NCI-H1930 (cell line): ENCODE results near the gene TMEM116.
"Not testable (repeated sequence)": the region's sequence is repeated elsewhere in the genome, so short reads cannot be mapped to it uniquely, and the experiment has no call there.

ENCODE experiments used
- DNase-seq, 2 experiments: peaks; one replicate each; lab custom pipeline; 2025; lab: John Stamatoyannopoulos, UW

Gene TMEM116

DNA sequence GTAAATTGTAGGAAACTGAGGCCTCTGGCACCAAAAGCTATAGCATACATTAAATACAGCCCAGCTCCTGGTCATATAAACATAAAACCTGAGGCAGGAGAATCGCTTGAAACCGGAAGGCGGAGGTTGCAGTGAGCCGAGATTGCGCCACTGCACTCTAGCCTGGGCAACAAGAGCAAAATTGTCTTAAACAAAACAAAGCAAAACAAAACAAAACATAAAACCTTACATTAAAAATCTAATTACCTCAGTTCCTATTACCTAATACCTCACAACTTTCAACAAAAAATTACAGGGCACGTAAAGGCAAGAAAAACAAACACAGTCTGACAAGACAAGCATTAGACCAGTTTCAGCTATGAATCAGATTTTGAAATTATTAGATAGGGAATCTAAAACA, 36.7 kb downstream of the TMEM116 start:
- no peak for DNase-seq

DNA sequence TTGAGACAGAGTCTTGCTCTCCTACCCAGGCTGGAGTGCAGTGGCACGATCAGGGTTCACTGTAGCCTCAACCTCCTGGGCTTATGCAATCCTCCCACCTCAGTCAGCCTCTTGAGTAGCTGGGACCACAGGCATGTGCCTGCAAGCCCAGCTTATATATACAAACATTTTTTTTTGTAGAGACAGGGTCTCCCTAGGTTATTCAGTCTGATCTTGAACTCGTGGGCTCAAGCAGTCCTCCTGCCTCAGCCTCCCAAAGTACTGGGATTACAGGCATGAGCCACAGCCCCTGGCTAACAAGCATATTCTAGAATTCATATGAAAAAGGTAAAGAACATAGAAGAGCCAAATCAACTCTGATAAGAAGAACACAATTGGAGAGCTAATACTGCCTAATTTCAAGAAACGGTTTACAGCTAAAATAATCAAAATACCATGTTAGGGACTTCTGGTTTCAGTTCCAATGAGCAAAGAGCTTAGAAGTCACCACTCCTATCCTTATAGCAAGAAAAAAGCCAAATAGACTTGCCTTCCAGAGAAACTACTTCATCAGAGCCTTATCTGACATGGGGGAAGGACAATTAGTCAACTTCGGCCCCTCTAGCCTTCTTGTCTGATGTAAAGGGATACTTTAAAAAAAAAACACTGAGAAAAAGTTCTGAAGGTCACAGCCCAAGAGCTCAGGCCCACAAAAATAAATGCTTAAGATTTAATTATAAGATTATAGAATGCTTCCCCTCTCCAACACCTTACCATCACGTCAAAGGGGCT, 37.6 kb downstream of the TMEM116 start:
- no peak for DNase-seq

DNA sequence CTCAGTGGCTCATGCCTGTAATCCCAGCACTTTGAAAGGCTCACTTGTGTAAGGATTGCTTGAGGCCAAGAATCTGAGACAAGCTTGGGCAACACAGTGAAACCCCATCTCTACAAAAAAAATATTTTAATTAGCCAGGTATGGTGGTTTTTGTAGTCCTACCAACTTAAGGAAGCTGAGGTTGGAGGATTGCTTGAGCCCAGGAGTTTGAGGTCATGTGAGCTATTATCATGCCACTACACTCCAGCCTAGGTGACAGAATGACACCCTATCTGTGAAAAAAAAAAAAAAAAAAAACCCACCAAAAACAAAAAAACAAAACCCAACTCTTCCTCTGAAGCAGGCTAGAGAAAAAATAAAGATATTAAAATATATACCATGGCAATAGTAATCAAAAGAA, 41.2 kb downstream of the TMEM116 start:
- no peak for DNase-seq

DNA sequence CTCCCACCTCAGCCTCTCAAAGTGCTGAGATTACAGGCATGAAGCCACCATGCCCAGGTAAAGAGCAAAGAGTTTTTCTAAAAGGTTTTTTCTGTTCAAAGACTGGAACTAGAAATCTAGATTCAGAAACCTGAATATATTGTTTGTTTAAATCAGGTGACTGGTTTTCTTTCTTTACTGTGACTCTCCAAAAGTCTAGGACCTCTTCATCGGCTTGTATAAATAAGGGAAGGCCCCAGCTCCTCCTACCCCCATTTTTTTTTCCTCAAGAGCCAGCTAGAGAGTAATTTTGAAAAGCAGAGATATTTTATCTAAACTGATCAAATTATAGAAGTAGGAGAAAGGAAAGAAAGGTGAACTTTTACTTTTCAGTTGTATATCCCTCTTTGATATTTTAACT, 48.0 kb downstream of the TMEM116 start:
- no peak for DNase-seq

DNA sequence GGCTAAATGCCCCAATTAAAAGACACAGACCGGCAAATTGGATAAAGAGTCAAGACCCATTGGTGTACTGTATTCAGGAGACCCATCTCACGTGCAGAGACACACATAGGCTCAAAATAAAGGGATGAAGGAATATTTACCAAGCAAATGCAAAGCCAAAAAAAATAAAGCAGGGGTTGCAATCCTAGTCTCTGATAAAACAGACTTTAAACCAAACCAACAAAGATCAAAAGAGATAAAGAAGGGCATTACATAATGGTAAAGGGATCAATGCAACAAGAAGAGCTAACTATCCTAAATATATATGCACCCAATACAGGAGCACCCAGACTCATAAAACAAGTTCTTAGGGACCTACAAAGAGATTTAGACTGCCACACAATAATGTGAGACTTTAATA, 53.4 kb downstream of the TMEM116 start:
- DNase-seq = not testable (repeated sequence)

DNA sequence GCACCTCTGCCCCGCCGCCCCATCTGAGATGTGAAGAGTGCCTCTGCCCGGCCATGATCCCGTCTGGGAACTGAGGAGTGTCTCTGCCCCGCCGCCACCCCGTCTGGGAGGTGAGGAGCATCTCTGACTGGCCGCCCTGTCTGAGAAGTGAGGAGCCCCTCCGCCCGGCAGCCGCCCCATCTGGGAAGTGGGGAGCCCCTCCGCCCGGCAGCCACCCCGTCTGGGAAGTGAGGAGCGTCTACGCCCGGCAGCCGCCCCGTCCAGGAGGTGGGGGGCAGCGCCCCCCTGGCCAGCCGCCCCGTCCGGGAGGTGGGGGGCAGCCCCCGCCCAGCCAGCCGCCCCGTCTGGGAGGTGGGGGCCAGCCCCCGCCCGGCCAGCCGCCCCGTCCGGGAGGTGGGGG, 55.7 kb downstream of the TMEM116 start:
- not testable (repeated sequence) for DNase-seq

DNA sequence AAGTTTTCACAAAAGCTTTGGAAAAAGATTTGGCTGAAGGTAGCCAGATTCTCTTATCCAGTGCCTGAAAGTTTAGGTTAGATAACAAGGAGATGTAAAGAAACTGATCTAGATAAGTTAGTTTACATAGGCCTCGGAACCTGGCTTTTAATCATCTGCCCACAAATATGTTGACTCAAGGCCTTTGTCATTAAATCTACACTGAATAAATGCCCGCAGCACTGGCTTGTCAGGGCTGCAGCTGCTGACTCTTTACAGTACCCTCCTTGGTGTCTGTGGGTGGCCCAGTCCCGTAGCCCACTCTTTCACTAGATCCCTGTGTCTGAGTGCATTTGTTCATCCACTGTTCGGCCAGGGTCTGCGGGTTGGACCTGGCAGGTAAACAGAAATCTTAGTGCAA, 58.0 kb downstream of the TMEM116 start:
- DNase-seq = peak in 1 of 2 experiments; percentile 15

DNA sequence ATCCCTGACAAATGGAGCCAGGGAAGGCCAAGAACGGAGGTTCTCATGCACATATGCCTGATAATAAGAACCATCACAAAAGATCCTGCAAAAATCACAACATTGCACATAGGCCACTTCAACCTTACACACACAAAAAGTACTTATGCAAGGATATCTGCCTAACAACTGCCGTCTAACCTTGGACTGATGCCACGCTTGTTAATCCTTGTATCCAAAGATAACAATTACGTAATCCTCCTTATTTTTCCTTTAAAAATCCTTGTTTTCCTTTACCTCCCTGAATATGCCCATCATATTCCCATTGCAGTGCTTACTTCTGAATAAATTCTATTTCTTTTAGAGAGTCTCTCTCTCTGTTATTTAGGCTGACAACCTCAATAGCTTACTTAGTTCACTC, 59.5 kb downstream of the TMEM116 start:
- no peak for DNase-seq

DNA sequence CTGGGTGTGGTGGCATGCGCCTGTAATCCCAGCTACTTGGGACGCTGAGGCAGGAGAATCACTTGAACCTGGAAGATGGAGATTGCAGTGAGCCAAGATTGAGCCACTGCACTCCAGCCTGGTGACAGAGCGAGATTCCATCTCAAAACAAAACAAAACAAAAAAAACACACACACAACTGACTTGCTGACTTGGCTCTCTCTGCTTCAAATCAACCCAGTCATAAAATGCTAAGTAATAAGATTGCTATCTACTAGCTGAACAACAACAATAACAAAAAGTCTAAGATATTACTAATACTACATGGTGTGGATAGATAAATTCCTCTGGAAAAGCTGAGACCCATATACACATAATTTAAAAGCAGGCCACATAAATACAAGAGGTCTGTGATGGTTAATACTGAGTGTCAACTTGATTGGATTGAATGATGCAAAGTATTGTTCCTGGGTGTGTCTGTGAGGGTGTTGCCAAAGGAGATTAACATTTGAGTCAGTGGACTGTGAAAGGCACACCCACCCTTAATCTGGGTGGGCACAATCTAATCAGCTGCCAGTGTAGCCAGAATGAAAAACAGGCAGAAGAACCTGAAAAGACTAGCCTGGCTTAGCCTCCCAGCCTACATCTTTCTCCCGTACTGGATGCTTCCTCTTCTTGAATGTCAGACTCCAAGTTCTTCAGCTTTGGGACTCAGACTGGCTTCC, 60.7 kb downstream of the TMEM116 start:
- not testable (repeated sequence) for DNase-seq

DNA sequence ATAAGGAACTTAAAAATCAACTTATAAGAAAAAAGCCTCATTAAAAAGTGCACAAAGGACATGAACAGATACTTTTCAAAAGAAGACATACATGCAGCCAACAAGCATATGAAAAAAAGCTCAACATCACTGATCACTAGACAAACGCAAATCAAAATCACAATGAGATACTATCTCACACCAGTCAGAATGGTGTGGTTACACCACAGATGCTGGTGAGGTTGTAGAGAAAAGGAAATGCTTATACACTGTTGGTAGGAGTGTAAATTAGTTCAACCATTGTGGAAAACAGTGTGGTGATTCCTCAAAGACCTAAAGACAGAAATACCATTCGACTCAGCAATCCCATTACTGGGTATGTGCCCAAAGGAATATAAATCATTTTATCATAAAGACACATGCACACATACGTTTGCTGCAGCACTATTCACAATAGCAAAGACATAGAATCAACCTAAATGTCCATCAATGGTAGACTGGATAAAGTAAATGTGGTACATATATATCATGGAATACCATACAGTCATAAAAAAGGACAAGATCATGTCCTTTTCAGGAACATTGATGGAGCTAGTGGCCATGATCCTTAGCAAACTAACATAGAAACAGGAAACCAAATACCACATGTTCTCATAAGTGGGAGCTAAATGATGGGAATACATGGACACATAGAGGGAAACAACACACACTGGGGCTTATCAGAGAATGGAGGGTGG, 61.8 kb downstream of the TMEM116 start:
- not testable (repeated sequence) for DNase-seq

DNA sequence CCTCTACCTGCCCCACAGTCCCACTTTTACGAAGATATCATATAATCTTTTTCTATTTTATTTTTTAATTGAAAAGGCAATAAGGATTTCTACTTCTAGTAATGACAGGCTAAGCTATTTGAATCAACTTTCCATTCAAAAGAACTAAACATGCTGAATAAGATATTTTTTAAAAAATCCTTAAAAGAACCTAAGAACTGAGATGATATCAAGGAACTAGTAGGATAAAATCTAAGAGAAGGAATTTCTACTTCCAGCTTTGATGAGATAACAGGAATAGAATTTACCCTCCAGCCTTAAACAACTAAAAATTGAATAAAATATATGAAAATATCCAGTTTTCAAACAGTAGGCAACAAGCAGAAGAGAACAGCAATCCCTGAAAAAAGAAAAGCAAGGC, 69.0 kb downstream of the TMEM116 start:
- no peak for DNase-seq

DNA sequence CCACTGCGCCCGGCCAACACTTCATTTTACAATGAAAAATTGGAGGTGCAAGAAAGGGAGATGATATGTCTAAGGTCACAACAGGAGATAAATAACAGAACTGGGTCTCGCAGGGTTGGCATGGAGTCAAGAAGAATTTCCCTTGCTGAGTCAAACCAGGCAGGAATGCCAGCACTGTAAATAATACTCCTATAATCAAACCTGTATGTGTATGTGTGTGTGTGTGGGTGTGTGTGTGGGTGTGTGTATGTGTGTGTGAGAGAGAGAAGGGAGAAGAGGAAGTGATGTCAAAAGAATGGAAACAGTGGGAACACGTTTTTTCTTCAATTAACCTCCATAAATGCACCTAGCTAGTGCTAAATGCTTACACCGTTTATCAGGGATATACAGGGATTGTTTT, 70.4 kb downstream of the TMEM116 start:
- DNase-seq = no peak

DNA sequence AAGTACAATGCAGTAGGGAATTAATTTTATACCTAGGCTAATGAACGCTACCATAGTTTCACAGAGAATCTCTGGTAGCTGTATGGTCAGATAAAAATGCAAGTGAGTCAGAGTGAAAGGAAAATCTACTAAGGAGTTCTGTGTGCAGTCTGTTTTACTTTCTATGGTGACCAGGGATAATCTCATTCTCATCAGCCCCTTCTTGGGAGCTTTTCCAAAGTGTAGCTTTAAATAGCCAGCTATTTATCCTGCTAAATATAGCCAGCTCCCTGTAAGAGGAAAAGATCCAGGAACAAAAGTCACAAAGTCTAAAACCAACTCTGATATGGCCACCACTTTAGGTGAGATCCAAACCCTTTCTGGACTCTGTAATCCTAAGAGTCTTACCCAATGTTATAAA, 75.5 kb downstream of the TMEM116 start:
- DNase-seq = no peak

DNA sequence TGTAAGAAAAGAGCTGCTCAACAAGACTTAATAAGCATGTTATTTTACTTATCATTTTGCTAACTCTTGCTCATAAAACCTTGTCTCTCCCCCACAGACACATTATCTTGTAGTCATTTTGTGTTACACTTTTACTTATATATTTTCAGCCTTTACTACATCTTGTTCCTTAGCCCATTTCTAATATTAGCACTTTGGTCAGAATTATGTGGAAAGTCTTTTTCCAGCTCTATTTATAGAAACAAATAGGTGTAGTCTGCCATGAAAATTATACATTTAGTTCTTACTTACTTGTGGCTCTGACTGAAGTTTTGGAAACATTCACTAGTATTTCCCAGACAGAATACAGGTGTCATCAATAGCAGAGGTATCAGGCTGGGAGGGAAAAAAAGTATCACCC, 76.1 kb downstream of the TMEM116 start:
- no peak for DNase-seq

DNA sequence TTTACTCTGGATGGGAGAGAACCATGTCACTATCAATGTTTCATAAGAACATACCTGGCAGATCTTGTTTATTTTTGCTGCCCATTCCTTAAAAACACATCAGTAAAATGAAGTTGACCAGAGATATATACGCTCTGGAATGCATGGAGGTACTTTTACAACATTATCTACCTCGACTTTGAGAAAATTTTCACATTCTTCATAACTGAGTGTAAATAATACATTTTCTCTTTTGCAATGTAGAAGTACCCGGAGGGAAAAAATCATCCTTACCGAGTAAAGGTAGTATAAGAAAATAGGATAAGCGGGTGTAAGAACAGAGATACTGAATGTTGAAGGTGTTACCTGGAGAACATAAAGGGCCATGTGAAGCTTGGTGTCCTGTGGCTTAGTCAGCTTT, 80.7 kb downstream of the TMEM116 start:
- DNase-seq = no peak

DNA sequence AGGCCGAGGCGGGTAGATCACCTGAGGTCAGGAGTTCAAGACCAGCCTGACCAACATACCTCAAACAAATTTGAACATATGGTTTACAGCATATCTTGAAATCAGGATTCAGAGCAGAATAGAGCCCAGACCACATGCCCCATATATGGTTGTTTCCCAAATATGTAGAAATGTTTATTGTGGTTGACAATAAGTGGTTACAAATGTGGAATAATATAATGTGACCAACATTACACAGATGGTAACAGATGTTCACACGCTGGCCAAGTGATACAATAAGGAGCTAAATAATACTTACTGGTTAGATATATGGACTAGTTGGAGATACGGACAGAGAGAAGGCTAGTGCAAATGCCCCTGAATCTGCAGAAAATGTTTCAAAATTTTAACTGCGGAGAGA, 85.6 kb downstream of the TMEM116 start:
- no peak for DNase-seq

DNA sequence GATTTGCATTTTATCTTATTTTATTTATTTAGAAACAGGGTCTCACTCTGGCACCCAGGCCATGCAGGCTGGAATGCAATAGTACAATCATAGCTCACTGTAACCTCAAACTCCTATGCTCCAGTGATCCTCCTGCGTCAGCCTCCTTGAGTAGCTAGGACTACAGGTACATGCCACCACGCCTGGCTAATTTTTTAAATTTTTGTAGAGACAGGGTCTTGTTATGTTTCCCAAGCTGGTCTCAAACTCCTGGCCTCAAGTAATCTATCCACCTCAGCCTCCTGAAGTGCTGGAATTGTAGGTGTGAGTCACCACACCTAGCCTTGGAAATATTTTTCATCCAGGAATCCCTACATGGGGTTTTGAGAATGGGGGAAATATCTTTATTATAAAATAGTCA, 86.3 kb downstream of the TMEM116 start:
- no peak for DNase-seq

DNA sequence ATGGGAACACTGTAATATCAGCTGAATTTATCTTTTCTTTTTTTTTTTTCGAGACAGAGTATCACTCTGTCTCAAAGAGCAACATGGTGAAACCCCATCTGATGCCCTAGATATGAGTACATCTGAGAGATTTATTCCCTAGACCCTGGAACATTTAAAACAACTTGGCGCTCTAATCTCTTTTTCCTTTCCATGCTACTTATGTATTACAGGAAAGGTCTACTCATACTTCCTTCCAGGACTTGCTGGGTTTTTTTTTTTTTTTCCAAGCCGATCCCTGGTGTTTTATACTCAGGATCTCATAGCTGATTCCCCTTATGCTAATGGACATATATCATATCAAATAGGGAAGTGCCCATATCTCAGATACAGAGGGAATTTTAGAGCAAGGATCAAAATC, 87.8 kb downstream of the TMEM116 start:
- no peak for DNase-seq

DNA sequence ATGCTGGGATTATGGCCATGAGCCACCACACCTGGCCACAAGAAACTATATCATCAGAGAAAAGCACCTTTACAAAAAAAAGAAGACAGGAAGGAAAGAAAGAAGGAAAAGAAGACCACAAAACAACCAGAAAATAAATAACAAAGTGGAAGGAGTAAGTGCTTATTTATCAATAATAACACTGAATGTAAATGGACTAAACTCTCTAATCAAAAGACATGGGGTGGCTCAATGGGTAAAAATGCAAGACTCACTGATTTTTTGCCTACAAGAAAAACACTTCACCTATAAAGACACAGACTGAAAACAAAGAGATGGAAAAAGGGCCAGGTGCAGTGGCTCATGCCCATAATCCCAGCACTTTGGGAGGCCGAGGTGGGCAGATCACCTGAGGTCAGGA, 105.2 kb downstream of the TMEM116 start:
- DNase-seq = no peak

DNA sequence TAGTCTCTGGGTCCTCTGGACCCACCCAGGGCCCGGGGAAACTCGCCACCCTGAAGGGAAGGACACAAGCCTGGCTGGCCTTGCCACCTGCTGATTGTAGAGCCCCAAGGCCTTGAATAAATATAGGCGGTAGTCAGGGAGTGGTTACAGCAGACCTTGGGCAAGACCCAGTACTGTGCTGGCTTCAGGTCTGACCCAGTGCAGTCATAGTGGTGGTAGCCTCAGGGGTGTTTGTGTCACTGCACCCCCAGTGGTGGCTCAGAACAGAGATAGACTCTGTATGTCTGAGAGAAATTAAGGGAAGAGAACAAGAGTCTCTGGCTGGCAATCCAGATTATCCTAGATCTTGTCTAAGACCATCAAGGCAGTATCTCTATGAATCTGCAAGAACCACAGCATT, 107.5 kb downstream of the TMEM116 start:
- DNase-seq = no peak

DNA sequence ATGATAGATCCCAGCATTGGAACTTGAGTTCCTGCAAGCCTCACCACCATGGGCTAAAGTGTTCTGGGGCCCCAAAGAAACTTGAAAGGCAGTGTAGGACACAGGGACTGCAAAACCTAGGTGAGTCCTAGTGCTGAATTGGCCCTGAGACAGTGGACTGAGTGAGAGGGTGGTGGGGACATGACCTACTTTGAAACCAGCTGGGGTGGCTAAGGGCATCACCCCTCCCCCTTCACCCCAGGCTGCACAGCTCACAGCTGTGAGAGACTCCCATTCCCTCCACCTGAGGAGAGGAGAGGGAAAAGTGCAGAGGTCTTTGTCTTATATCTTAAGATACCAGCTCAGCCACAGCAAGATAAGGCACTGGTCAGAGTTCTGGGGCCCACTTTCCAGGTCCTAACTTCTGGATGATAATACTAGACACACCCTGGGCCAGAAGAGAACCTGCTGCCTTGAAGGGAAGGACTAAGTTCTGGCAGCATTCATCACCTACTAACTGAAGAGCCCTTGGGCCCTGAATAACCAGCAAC, 108.5 kb downstream of the TMEM116 start:
- no peak for DNase-seq

DNA sequence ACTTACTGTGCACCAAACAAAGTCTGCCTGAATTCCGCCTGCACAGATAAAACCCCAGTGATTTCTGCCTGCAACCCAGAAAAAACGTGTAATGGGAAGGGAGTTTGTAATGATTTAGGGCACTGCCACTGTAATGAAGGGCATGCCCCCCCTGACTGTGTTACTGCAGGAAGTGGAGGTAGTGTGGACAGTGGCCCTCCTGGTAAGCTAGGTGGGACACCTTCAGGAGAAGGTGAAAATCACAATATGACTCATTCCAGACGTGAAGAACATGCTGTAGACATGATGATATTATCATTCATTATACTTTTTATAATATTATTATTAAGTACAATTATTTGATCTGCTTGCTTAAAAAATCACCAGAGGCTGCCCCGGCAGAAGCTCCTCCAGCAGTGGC, 111.8 kb downstream of the TMEM116 start:
- no peak for DNase-seq

DNA sequence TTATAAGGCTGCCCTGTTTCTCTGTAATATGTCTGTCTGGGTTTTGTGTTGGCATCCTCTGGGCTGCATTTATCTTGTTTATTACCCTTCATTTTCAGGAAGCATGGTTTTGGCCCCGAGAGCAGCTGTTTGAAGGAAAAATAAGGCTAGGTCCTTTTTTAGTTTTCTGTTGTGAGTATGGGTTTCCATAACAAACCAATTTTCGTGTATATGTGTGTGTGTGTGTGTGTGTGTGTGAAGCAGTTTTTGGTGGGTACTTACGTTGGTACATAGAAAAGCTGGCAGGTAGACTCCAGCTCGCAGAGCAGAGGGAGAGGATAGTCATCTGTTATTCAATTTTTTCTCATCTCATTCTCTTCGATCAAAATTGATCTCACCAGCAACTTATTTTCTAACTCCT, 118.4 kb downstream of the TMEM116 start:
- DNase-seq = no peak
